ENCODE data around the gene ZMYND8.
"Not testable (repeated sequence)": the region's sequence is repeated elsewhere in the genome, so short reads cannot be mapped to it uniquely, and the experiment has no call there.

- TF ChIP-seq EZH2 (IDR thresholded peaks at IDR 0.05; ENCODE audit: low read length, unreplicated experiment); CTCF (conservative IDR thresholded peaks at IDR 0.05; ENCODE audit: low read depth, low read length); EZH2phosphoT487 (IDR thresholded peaks at IDR 0.05; ENCODE audit: borderline replicate concordance, low read length): not testable (repeated sequence)
These were observed 151.7 kb downstream of the ZMYND8 start for GRCh38 chr20:47204850-47205122.
